CD4-positive, CD25-positive, alpha-beta regulatory T cell (primary cell): ENCODE data around the gene CD3E. TPM values are rescaled to one million over a fixed set of nuclear protein-coding genes. Genes with fewer than 3 reads are reported as not detected.

Experiments used
- ATAC-seq, 2 donors: fragments of 150-1000 bp; cut with Tn5 transposase; one replicate each; pipeline ENCODE4 v1.10.0; 2021; ENCODE audit warnings: low read depth in 2 of 2, moderate number of reproducible peaks in 2 of 2, moderate library complexity in 1 of 2
- DNase-seq, 3 donors: peaks; one replicate each; pipeline versions ENCODE4 v3.0.0 to v3.0.0-alpha.2; 2012 to 2022; ENCODE audit warnings: mixed read lengths in 1 of 3
- H3K27ac ChIP-seq: one replicate; pipeline ENCODE4 v1.7.0; 2013; ENCODE audit warnings: mild to moderate bottlenecking, low read length; ENCODE audit not compliant: insufficient read depth, poor library complexity, severe bottlenecking
- H3K27me3 ChIP-seq: one replicate; pipeline ENCODE4 v1.7.0; 2013; ENCODE audit warnings: low read length; ENCODE audit not compliant: control insufficient read depth, insufficient read depth
- H3K36me3 ChIP-seq: one replicate; pipeline ENCODE4 v1.7.0; 2013; ENCODE audit warnings: mild to moderate bottlenecking, low read length, moderate library complexity; ENCODE audit not compliant: control insufficient read depth, insufficient read depth
- H3K4me1 ChIP-seq: 2 replicates; pipeline ENCODE4 v1.7.0; 2013; ENCODE audit warnings: mild to moderate bottlenecking, low read length; ENCODE audit not compliant: insufficient read depth, control insufficient read depth, poor library complexity, severe bottlenecking
- H3K4me3 ChIP-seq: one replicate; pipeline ENCODE4 v1.7.0; 2013; ENCODE audit warnings: low read depth, mild to moderate bottlenecking, low read length, moderate library complexity
- H3K9me3 ChIP-seq, 2 experiments: 1 replicate in 1 of 2; 2 replicates in 1 of 2; pipeline ENCODE4 v1.7.0; 2013; ENCODE audit warnings: low read length in 2 of 2, mild to moderate bottlenecking in 1 of 2, moderate library complexity in 1 of 2; ENCODE audit not compliant: control insufficient read depth in 2 of 2
- H3K27ac Mint-ChIP-seq, 3 donors: one replicate each; pipeline ENCODE4 v1.8.0; 2020 to 2022; ENCODE audit warnings: mild to moderate bottlenecking in 3 of 3, mixed read lengths in 3 of 3, moderate library complexity in 2 of 3
- H3K27me3 Mint-ChIP-seq: one replicate; pipeline ENCODE4 v1.8.0; 2022; ENCODE audit warnings: mild to moderate bottlenecking, mixed read lengths
- H3K36me3 Mint-ChIP-seq: one replicate; pipeline ENCODE4 v1.8.0; 2020; ENCODE audit warnings: mixed read lengths
- H3K4me1 Mint-ChIP-seq, 4 donors: one replicate each; pipeline ENCODE4 v1.8.0; 2020 to 2022; ENCODE audit warnings: mixed read lengths in 4 of 4, mild to moderate bottlenecking in 1 of 4
- H3K4me3 Mint-ChIP-seq, 4 donors: one replicate each; pipeline ENCODE4 v1.8.0; 2020 to 2022; ENCODE audit warnings: mild to moderate bottlenecking in 4 of 4, mixed read lengths in 4 of 4, moderate library complexity in 3 of 4
- H3K9me3 Mint-ChIP-seq, 7 donors: one replicate each; pipeline ENCODE4 v1.8.0; 2020 to 2022; ENCODE audit warnings: mixed read lengths in 7 of 7, mild to moderate bottlenecking in 3 of 7, moderate library complexity in 2 of 7
- polyA plus RNA-seq, 4 donors: library from polyadenylated mRNA; unstranded; fragments of 300-500 nt; fragmentation: Illumina TruSeq; gene quantifications; one replicate each; pipeline ENCODE4 v1.2.3, GENCODE V29; 2021
- total RNA-seq: library from RNA; stranded (reverse); gene quantifications from one replicate; pipeline ENCODE4 v1.2.3, GENCODE V29; 2022

Gene CD3E
- total and polyA plus RNA-seq, 5 donors from 2014 or later: 585 to 823 (median 751) TPM

GRCh38 chr11:118282606-118283005 is 21.9 kb upstream of the CD3E start:
- Histone ChIP-seq H3K27me3 (no peaks in the 10 kb centered on the region), H3K27ac (no peak overlapping the region), H3K4me1 (no peaks in the 10 kb centered on the region), H3K9me3 (no peaks in the 10 kb centered on the region), H3K36me3 (no peaks in the 10 kb centered on the region), H3K4me3 (no peak overlapping the region)
- H3K27me3 Mint-ChIP-seq: no peaks in the 10 kb centered on the region
- DNase-seq (no peak), ATAC-seq (no peak)
- no peak overlapping the region for H3K27ac Mint-ChIP-seq
- H3K4me1 Mint-ChIP-seq: peaks cover 5 to 18% (median 12%) of the 10 kb centered on the region in 4 donors
- no peak overlapping the region for H3K4me3 Mint-ChIP-seq
- H3K9me3 Mint-ChIP-seq: no peaks in the 10 kb centered on the region
- no peaks in the 10 kb centered on the region for H3K36me3 Mint-ChIP-seq

- no peaks in the 10 kb centered on the region for H3K9me3 ChIP-seq
- no peak overlapping the region for H3K27ac ChIP-seq
- H3K27me3 ChIP-seq: no peaks in the 10 kb centered on the region
- no peaks in the 10 kb centered on the region for H3K27me3 Mint-ChIP-seq
- peak overlapping the region in 1 of 3 donors; percentile 24 for H3K27ac Mint-ChIP-seq
- no peaks in the 10 kb centered on the region for H3K36me3 Mint-ChIP-seq
- no peak overlapping the region for H3K4me3 Mint-ChIP-seq
- H3K9me3 Mint-ChIP-seq: no peaks in the 10 kb centered on the region
- no peak for DNase-seq
- H3K4me1 ChIP-seq: no peaks in the 10 kb centered on the region
- no peaks in the 10 kb centered on the region for H3K36me3 ChIP-seq
- ATAC-seq: no peak
- no peak overlapping the region for H3K4me3 ChIP-seq
- peaks cover 5 to 18% (median 12%) of the 10 kb centered on the region in 4 donors for H3K4me1 Mint-ChIP-seq
These were observed 21.4 kb upstream of the CD3E start for GRCh38 chr11:118283037-118283636.

- Histone ChIP-seq H3K36me3 (no peaks in the 10 kb centered on the region), H3K27ac (no peak overlapping the region), H3K27me3 (no peaks in the 10 kb centered on the region), H3K4me1 (no peaks in the 10 kb centered on the region), H3K9me3 (no peaks in the 10 kb centered on the region), H3K4me3 (no peak overlapping the region)
- Mint-ChIP-seq H3K27me3 (no peaks in the 10 kb centered on the region), H3K9me3 (no peaks in the 10 kb centered on the region), H3K36me3 (no peaks in the 10 kb centered on the region), H3K27ac (peak overlapping the region in 2 of 3 donors; percentile 24 to 65), H3K4me1 (peaks cover 2 to 18% (median 12%) of the 10 kb centered on the region in 4 donors), H3K4me3 (no peak overlapping the region)
- DNase-seq: no peak
- ATAC-seq: no peak
These were observed 20.7 kb upstream of the CD3E start for GRCh38 chr11:118283756-118284350.

- Histone ChIP-seq H3K4me3 (no peak overlapping the region), H3K27me3 (no peaks in the 10 kb centered on the region), H3K9me3 (no peaks in the 10 kb centered on the region), H3K4me1 (no peaks in the 10 kb centered on the region), H3K27ac (no peak overlapping the region), H3K36me3 (no peaks in the 10 kb centered on the region)
- H3K4me1 Mint-ChIP-seq: peaks cover 12 to 19% (median 14%) of the 10 kb centered on the region in 4 donors
- no peak overlapping the region for H3K27ac Mint-ChIP-seq
- H3K36me3 Mint-ChIP-seq: no peaks in the 10 kb centered on the region
- no peak for DNase-seq
- ATAC-seq: no peak
- peaks cover 8% of the 10 kb centered on the region for H3K27me3 Mint-ChIP-seq
- H3K9me3 Mint-ChIP-seq: peaks cover 0 to 1% (median 0%) of the 10 kb centered on the region in 7 donors
- no peak overlapping the region for H3K4me3 Mint-ChIP-seq
These were observed 18.0 kb upstream of the CD3E start for GRCh38 chr11:118286545-118286944.

GRCh38 chr11:118287006-118287405 is 17.5 kb upstream of the CD3E start:
- H3K4me1 Mint-ChIP-seq: peaks cover 12 to 17% (median 14%) of the 10 kb centered on the region in 4 donors
- no peaks in the 10 kb centered on the region for H3K9me3 ChIP-seq
- H3K4me1 ChIP-seq: no peaks in the 10 kb centered on the region
- H3K4me3 Mint-ChIP-seq: no peak overlapping the region
- H3K27me3 Mint-ChIP-seq: peaks cover 11% of the 10 kb centered on the region
- H3K27me3 ChIP-seq: no peaks in the 10 kb centered on the region
- H3K36me3 ChIP-seq: no peaks in the 10 kb centered on the region
- no peak for DNase-seq
- ATAC-seq: no peak
- H3K27ac Mint-ChIP-seq: no peak overlapping the region
- no peak overlapping the region for H3K27ac ChIP-seq
- H3K9me3 Mint-ChIP-seq: peaks cover 0 to 1% (median 0%) of the 10 kb centered on the region in 7 donors
- H3K4me3 ChIP-seq: no peak overlapping the region
- no peaks in the 10 kb centered on the region for H3K36me3 Mint-ChIP-seq

GRCh38 chr11:118289401-118289800 is 15.1 kb upstream of the CD3E start:
- DNase-seq (no peak), ATAC-seq (no peak)
- H3K9me3 Mint-ChIP-seq: peaks cover 0 to 1% (median 0%) of the 10 kb centered on the region in 7 donors
- H3K4me3 Mint-ChIP-seq: no peak overlapping the region
- Histone ChIP-seq H3K27ac (no peak overlapping the region), H3K4me1 (no peaks in the 10 kb centered on the region), H3K9me3 (no peaks in the 10 kb centered on the region), H3K27me3 (no peaks in the 10 kb centered on the region), H3K4me3 (no peak overlapping the region), H3K36me3 (no peaks in the 10 kb centered on the region)
- no peaks in the 10 kb centered on the region for H3K36me3 Mint-ChIP-seq
- peaks cover 11% of the 10 kb centered on the region for H3K27me3 Mint-ChIP-seq
- H3K4me1 Mint-ChIP-seq: peaks cover 5 to 12% (median 7%) of the 10 kb centered on the region in 4 donors
- no peak overlapping the region for H3K27ac Mint-ChIP-seq

- H3K4me3 Mint-ChIP-seq: no peak overlapping the region
- H3K4me1 ChIP-seq: peaks cover under 1% of the 10 kb centered on the region
- no peaks in the 10 kb centered on the region for H3K36me3 Mint-ChIP-seq
- H3K4me3 ChIP-seq: no peak overlapping the region
- H3K4me1 Mint-ChIP-seq: peaks cover 9 to 17% (median 11%) of the 10 kb centered on the region in 4 donors
- peaks cover 11% of the 10 kb centered on the region for H3K27me3 Mint-ChIP-seq
- no peaks in the 10 kb centered on the region for H3K27me3 ChIP-seq
- H3K27ac ChIP-seq: no peak overlapping the region
- H3K27ac Mint-ChIP-seq: no peak overlapping the region
- H3K9me3 ChIP-seq: no peaks in the 10 kb centered on the region
- ATAC-seq: peak; percentile 46 to 63
- DNase-seq: peak in 2 of 3 donors; percentile 50 to 65
- H3K9me3 Mint-ChIP-seq: peaks cover 0 to 1% (median 0%) of the 10 kb centered on the region in 7 donors
- H3K36me3 ChIP-seq: no peaks in the 10 kb centered on the region
These were observed 13.6 kb upstream of the CD3E start for GRCh38 chr11:118290923-118291322.
